Calu3 (cell line): ENCODE data around the gene ADA. TPM values are rescaled to one million over a fixed set of nuclear protein-coding genes. Genes with fewer than 3 reads are reported as not detected.

Experiments
- BruUV-seq: library from RNA; stranded (reverse); fragments of 400-500 nt; replicated peaks from 2 replicates; lab custom pipeline; 2021; lab: Mats Ljungman, UMichigan
- CTCF ChIA-PET: fragments of 300-600 bp; sonication (Branson Sonifier 250); formaldehyde crosslinking; loops from one replicate; lab custom pipeline; 2022; ENCODE audit warnings: antibody characterized with exemption; lab: Charles Lee
- DNase-seq: peaks from one replicate; pipeline ENCODE4 v3.0.0; 2022
- H3K27ac Mint-ChIP-seq: one replicate; pipeline ENCODE4 v1.8.0; 2022; ENCODE audit warnings: mixed read lengths; ENCODE audit not compliant: unreplicated experiment
- H3K27me3 Mint-ChIP-seq: one replicate; pipeline ENCODE4 v1.8.0; 2022; ENCODE audit warnings: mixed read lengths; ENCODE audit not compliant: unreplicated experiment
- H3K36me3 Mint-ChIP-seq: one replicate; pipeline ENCODE4 v1.8.0; 2022; ENCODE audit warnings: mild to moderate bottlenecking, moderate library complexity, mixed read lengths; ENCODE audit not compliant: insufficient read depth, unreplicated experiment
- H3K4me1 Mint-ChIP-seq: one replicate; pipeline ENCODE4 v1.8.0; 2022; ENCODE audit warnings: mild to moderate bottlenecking, low read depth, mixed read lengths; ENCODE audit not compliant: unreplicated experiment
- H3K4me3 Mint-ChIP-seq: one replicate; pipeline ENCODE4 v1.8.0; 2022; ENCODE audit warnings: mild to moderate bottlenecking, low read depth, moderate library complexity, mixed read lengths; ENCODE audit not compliant: unreplicated experiment
- H3K9me3 Mint-ChIP-seq: one replicate; pipeline ENCODE4 v1.8.0; 2022; ENCODE audit warnings: low read depth, mixed read lengths; ENCODE audit not compliant: unreplicated experiment
- intact Hi-C: fragments of 100-400 bp; cut with micrococcal nuclease; formaldehyde crosslinking; loops from one replicate; pipeline ENCODE4 v1.10.0; 2022; ENCODE audit not compliant: unreplicated experiment
- total RNA-seq: library from RNA; stranded (reverse); gene quantifications from 2 replicates; pipeline ENCODE4 v1.2.3, GENCODE V29; 2022
- TF ChIP-seq, protein P1 (sequence below): fragments of 200-600 bp; IDR thresholded peaks from one replicate; pipeline ENCODE4 v1.8.0; 2022; ENCODE audit warnings: antibody characterized with exemption; ENCODE audit not compliant: unreplicated experiment

ADA gene
- total RNA-seq, 1 experiment from 2014 or later, result 7.5 TPM

DNA sequence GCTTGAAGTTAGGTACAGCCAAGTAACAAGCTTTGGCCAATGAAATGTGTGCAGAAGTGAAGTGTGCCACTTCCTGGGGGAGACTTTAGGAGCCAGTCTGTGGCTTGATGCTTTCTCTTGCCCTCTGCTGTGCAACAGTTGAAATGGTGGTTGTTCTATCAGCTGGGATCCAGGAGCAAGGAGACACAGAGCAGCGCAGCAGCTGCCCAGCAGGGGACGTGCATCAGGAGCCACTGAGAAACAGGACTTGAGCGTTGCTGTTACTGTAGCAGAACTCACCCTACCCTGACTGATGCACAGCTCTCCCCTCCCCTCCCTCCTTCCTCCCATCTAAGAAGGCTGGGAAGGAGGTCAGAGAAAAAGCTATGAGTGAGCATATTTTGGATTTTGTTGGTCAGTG, 44.8 kb upstream of the ADA start:
- H3K27ac Mint-ChIP-seq, result no peak overlapping the region
- CTCF ChIA-PET, result interaction anchor here (0.7 kb wide), 1 partner anchor 15 kb away, joined by 4 read pairs; no protein-coding TSS in a partner anchor
- no TSS peak for BruUV-seq
- peaks cover 14% of the 10 kb centered on the region for H3K36me3 Mint-ChIP-seq
- no peaks in the 10 kb centered on the region for H3K27me3 Mint-ChIP-seq
- TF ChIP-seq, protein P1, sequence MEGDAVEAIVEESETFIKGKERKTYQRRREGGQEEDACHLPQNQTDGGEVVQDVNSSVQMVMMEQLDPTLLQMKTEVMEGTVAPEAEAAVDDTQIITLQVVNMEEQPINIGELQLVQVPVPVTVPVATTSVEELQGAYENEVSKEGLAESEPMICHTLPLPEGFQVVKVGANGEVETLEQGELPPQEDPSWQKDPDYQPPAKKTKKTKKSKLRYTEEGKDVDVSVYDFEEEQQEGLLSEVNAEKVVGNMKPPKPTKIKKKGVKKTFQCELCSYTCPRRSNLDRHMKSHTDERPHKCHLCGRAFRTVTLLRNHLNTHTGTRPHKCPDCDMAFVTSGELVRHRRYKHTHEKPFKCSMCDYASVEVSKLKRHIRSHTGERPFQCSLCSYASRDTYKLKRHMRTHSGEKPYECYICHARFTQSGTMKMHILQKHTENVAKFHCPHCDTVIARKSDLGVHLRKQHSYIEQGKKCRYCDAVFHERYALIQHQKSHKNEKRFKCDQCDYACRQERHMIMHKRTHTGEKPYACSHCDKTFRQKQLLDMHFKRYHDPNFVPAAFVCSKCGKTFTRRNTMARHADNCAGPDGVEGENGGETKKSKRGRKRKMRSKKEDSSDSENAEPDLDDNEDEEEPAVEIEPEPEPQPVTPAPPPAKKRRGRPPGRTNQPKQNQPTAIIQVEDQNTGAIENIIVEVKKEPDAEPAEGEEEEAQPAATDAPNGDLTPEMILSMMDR, result no peak
- peaks cover 53% of the 10 kb centered on the region for H3K4me1 Mint-ChIP-seq
- no peak overlapping the region for H3K4me3 Mint-ChIP-seq
- intact Hi-C loops, result no loop called here
- peaks cover 2% of the 10 kb centered on the region for H3K9me3 Mint-ChIP-seq
- DNase-seq, result no peak

DNA sequence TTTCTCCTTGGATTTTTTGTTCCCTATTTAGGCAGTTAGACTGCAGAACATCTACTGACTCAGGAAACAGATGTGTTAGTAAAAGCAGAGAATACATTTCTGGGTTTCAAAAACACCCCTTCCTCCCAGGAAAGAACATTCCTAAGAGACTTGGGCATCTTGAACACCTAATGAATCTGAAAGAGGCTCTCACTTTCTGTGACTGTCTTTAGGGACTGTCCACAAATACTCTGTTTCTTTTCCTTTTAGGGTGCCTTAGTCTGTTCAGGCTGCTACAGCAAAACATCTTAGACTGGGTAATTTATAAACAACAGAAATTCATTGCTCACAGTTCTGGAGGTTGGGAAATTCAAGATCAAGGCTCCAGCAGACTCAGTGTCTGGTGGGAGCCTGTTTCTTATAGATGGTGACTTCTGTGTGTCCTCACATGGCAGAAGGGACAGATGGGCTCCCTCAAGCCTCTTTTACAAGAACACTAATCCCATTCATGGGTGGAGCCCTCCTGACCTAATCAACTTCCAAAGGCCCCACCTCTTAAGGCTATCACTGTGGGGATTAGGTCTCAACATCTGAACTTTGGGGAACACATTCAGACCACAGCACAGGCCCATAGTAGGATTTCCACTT, 44.3 kb upstream of the ADA start:
- H3K9me3 Mint-ChIP-seq, result peaks cover 2% of the 10 kb centered on the region
- H3K36me3 Mint-ChIP-seq, result peaks cover 19% of the 10 kb centered on the region
- CTCF ChIA-PET, result no interaction called here
- intact Hi-C loops, result no loop called here
- no peak overlapping the region for H3K4me3 Mint-ChIP-seq
- H3K27me3 Mint-ChIP-seq, result no peaks in the 10 kb centered on the region
- peaks cover 53% of the 10 kb centered on the region for H3K4me1 Mint-ChIP-seq
- TF ChIP-seq, protein P1, result no peak
- no TSS peak for BruUV-seq
- H3K27ac Mint-ChIP-seq, result no peak overlapping the region
- no peak for DNase-seq

DNA sequence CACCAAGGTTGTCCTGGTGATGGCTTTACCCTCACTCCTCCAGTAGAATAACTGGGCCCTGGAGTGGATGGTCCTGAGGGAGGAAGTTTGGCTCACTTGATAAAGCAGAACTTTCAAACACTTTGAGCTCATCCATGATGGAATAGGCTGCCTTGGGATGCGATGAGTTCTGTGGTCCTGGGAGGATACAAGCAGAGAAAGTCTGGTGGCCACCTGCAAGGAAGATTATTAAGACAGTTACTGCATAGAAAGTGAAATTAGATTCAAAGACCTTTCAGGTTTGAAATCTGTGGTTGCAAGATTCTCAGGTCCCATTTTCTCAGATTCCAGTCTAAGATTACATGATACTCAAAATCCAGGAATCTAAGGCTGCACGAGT, 43.8 kb upstream of the ADA start:
- H3K4me3 Mint-ChIP-seq, result no peak overlapping the region
- H3K9me3 Mint-ChIP-seq, result peaks cover 2% of the 10 kb centered on the region
- H3K27ac Mint-ChIP-seq, result no peak overlapping the region
- peaks cover 22% of the 10 kb centered on the region for H3K36me3 Mint-ChIP-seq
- CTCF ChIA-PET, result interaction anchor here (4.1 kb wide), 1 partner anchor 11 kb away, joined by 23 read pairs; no protein-coding TSS in a partner anchor
- H3K27me3 Mint-ChIP-seq, result no peaks in the 10 kb centered on the region
- no TSS peak for BruUV-seq
- TF ChIP-seq, protein P1, result no peak
- intact Hi-C loops, result no loop called here
- DNase-seq, result no peak
- H3K4me1 Mint-ChIP-seq, result peaks cover 54% of the 10 kb centered on the region

DNA sequence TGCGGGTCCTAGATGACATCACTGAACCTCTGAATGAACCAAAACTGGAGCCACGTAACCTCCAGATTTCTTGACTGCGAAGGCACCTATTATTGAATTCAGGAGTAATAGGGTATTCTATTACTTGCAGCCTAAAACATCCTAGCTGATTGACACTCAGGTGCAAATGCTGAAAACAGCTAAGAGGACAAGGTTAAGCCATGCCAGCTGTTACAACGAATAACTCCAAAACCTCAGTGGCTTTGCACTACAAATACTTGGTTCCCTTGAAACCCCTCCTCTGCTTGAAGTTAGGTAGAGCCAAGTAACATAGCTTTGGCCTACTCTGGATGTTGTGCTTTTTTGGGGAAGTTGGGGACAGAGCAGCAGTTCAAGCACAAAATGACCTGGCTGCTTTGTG, 42.7 kb upstream of the ADA start:
- H3K9me3 Mint-ChIP-seq, result peaks cover 2% of the 10 kb centered on the region

More for the DNA sequence above, 42.7 kb upstream of the ADA start:
- BruUV-seq, result no TSS peak
- peaks cover 54% of the 10 kb centered on the region for H3K4me1 Mint-ChIP-seq
- no peak overlapping the region for H3K4me3 Mint-ChIP-seq
- intact Hi-C loops, result no loop called here
- CTCF ChIA-PET, result interaction anchor here (2.5 to 4.1 kb wide), 2 partner anchors 10 to 35 kb away, joined by 16 to 23 read pairs; no protein-coding TSS in a partner anchor
- TF ChIP-seq, protein P1, result no peak
- no peak for DNase-seq
- H3K36me3 Mint-ChIP-seq, result peaks cover 22% of the 10 kb centered on the region
- H3K27me3 Mint-ChIP-seq, result no peaks in the 10 kb centered on the region
- no peak overlapping the region for H3K27ac Mint-ChIP-seq
